Fibroblast of lung (primary cell): ENCODE results near the gene TCERG1L.

Source experiments
- EZH2 ChIP-seq: IDR thresholded peaks from 2 replicates; pipeline ENCODE4 v1.5.1; 2012; ENCODE audit warnings: low read length, control low read depth, mild to moderate bottlenecking; ENCODE audit errors: missing control alignments
- TF ChIP-seq, protein P1 (sequence below), 2 donors: IDR thresholded peaks in 1 of 2; conservative IDR thresholded peaks in 1 of 2; 1 replicate in 1 of 2; 2 replicates in 1 of 2; pipeline ENCODE4 v1.5.1; 2011 to 2012; ENCODE audit warnings: low read length in 2 of 2, control low read depth in 1 of 2, inconsistent platforms in 1 of 2, low read depth in 1 of 2, mild to moderate bottlenecking in 1 of 2

DNA sequence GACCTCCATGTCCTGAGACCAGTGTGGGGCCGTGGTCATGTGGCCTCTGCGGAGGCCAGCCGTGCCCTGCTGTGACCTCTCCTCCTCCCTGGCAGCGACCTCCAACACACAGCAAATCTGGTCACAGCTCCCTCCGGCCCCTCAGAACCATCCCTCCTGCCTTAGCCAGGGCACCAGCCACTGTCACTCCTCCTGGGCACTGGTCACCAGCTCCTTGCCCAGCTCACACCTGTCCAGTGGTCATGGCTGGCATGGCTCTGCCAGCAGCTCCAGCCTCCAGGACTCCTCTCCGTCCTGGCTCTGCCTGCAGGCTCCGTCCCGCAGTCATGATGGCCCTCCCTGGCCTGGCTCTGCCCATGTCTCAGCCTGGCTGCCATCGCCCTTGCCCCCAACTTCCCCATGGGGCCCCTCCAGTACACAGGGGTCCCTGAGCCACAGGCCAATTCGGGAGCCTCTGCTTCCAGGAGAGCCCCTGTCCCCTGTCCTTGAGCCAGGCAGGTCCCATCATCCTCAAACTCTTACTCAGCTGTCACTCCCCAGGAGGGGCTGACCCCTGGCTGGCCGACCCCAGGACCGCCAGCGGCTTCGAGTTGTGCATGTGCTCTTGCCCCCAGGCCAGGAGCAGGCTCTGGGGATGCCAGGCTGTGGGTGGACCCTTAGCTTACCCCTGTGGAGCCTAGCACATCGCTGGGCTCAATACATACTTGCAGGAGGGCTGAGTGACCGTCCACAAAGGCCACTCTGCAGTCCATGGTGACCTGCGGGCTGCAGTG is 92.5 kb downstream of the TCERG1L start:
- TF ChIP-seq, protein P1, sequence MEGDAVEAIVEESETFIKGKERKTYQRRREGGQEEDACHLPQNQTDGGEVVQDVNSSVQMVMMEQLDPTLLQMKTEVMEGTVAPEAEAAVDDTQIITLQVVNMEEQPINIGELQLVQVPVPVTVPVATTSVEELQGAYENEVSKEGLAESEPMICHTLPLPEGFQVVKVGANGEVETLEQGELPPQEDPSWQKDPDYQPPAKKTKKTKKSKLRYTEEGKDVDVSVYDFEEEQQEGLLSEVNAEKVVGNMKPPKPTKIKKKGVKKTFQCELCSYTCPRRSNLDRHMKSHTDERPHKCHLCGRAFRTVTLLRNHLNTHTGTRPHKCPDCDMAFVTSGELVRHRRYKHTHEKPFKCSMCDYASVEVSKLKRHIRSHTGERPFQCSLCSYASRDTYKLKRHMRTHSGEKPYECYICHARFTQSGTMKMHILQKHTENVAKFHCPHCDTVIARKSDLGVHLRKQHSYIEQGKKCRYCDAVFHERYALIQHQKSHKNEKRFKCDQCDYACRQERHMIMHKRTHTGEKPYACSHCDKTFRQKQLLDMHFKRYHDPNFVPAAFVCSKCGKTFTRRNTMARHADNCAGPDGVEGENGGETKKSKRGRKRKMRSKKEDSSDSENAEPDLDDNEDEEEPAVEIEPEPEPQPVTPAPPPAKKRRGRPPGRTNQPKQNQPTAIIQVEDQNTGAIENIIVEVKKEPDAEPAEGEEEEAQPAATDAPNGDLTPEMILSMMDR (conservative IDR thresholded peaks at IDR 0.05 in 1 of 2, IDR thresholded peaks at IDR 0.05 in 1 of 2; ENCODE audit: low read depth in 1 of 2, low read length in 2 of 2): no peak
- no peak for TF ChIP-seq EZH2
